HG03439 (cell line): ENCODE measurements around the gene GPC5.

Experiments used
- ATAC-seq: cut with Tn5 transposase; IDR thresholded peaks from one replicate; pipeline ENCODE4 v1.9.1; 2021; ENCODE audit warnings: mild to moderate bottlenecking, moderate library complexity; ENCODE audit not compliant: unreplicated experiment

The GPC5 gene

DNA sequence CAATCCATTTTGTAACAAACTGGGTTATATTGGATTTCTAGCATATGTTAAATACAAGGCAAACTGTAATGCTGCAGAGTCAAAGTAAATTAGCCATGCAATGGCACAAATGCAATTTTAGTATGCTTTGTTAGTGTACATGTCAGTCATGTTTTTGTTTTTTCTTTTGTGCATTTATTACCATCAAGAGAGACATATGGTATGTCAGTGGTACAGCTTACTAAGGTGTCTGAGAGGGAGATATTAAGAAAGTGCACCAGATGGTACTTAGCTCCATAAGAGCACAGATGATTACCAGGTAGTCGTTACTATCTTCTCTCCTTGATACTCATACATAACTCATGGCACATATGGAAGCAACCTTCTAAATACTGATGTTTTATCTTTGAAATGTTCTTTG is 550.3 kb downstream of the GPC5 start:
- no peak for ATAC-seq

DNA sequence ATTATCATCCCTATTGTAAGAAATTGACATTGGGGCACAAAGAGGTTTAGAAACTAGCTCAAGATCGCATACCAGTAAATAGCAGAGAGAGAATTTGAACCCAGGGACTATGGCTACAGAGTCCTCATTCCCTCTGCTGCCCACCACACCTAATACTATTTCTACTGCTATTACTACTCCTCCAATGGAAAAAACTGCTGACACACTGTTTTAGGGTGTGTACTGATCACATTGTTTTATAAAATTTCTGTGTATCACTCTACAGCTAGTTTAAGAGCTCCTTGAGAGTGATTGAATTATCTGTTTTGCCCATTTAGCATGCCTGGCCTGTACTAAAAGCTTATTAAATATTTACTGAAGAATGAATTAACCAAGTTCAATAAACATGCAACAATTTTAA is 552.4 kb downstream of the GPC5 start:
- no peak for ATAC-seq

DNA sequence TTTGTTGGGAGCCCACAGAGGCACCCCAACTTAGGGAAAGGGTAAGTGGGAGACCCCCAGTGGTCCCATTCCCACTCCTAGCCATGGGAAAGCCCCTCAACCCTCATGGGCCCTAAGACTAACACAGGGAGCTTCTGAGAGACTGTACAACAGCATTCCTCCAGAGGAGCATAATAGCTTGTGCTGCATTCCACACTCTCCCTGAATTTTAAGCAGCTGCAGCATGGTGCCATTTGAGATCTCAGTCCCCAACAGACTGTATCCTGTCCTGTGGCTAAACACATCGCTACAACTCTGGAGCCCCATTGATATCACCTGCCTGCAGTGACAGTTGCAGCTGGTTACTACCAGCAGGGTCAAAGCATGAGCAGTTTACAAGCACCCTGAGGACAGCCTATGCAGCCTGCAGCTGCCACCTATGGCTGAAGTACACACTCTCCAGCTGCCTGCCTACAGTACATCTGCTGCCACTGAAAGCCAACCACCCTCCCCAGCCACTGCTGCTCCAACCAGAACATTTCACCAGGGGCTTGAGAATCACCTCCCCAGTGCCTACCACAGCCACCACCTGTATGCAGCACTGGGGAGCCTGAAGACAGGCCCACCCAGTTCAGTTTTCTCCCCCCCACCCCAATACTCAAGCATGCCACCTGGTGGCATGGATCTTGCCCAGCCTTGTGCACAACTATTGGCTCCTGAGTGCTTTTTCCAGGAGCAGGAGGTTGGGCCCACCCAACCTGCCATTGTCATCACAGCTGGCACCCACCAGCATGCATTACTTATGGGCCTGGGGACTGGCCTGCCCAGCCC is 557.3 kb downstream of the GPC5 start:
- no peak for ATAC-seq

DNA sequence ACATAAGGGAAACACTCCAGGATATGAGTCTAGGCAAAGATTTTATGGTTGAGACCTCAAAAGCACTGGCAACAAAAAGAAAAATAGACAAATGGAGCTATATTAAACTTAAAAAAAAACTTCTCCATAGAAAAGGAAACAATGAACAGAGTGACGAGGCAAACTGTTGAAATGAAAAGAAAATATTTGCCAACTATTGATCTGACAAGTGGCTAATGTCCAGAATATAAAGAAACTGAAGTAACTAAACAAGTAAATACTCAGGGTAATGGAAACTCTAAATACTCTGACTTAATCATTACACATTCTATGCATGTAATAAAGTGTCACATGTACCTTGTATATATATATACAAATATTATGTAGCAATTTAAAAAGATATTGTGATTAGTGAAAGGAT is 562.5 kb downstream of the GPC5 start:
- ATAC-seq = no peak

DNA sequence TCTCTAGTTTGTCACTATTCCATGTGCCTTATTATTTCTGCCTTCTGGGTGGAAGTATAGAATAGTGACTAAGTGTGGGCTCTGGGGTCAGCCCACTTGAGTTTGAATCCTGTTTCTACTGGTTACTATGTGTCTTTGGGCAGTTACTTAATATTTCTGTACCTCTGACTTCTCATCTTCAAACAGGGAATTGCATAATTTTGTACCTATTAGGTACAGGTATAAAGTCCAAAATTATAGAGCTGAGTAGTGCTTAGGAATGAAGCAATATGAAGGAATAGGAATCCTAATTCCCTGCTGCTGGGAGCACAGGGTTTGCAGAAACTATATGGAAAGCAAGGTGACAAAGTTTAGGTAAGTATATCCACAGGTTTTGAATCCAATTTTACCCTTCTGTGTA is 564.5 kb downstream of the GPC5 start:
- no peak for ATAC-seq

DNA sequence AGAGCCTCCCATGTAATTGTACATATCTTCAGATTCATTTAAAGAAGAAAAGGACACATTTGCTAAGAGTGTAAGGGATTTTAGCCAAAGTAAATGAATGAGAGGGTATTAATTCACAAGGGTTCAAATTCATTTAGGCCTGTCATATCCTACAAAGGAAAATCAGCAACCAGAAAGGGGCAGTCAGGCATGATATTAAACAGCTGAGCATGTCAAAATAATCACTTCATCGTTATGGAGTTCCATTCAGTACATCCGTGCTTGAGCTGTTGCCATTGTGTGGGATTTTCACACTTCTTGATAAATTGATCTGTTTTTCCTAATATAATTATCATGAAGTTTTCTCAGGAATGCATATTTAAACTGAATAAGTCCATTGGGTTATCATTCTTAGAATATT is 567.1 kb downstream of the GPC5 start:
- no peak for ATAC-seq

DNA sequence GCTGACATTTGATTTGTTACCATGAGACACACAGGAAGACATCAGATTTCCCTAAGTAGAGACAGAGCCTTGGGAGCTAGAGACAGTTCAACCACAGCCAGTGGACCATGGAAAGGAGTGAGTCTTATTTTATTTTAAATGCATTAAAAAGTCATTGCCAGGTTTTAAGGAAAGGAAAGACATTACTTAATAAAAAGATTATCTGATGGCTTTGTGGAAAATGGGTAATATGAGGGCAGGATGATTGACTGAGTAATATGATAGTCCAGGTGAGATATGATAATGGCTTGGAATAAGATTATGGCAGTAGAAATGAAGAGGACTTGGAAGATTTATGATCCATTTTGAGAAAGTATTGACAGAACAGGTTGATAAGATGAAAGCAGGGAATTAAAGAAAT is 580.1 kb downstream of the GPC5 start:
- ATAC-seq = no peak

DNA sequence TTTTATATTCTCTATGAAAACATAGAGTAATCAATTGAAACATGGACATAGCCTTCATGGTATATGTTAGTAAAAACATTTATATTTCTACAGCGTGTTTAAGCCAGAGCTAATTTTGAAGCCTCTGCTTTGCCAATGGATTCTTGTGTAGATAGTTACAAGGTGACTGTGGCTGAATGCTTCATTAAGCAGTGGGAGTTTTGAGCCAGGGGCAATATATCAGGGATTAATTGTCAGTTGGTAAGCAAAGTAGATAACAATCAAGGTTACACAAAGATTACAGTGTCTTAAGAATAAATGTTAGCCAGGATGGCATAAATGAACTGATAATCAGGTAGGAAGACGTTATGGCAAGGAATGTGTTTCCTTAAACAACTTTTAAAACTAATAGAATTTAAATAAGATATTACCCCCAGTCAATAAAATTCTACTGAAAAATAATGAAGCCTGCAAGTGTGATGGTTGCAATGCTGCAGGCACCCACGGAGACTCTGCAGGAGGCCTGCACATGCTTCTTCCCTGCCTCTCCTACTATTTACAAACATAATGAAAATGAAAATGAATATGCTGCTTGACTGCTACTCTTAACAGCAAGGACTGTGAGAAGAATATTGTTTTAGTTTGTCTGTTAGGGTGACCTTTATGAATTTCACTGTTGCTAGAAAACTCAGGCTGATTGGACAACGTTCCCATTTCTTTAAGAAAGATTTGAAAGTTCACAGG is 588.5 kb downstream of the GPC5 start:
- no peak for ATAC-seq

DNA sequence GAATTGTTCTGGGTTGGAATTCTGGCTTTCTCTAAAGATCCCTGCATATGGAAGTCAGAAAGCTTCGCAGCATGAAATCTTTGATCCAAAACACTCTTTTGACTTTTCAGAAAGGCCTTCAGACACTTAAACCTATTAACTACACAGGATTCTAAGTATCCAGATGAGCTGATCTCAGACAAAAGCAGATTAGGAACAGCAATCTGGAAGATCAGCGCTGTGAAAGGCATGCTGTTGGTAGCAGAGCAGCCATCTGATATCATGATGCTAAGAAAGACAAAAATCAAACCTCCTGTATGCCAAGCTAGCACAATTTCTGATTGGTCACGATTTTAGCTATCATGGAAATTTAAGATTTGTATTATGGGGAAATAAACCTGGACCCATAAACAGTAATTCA is 589.9 kb downstream of the GPC5 start:
- ATAC-seq = no peak

DNA sequence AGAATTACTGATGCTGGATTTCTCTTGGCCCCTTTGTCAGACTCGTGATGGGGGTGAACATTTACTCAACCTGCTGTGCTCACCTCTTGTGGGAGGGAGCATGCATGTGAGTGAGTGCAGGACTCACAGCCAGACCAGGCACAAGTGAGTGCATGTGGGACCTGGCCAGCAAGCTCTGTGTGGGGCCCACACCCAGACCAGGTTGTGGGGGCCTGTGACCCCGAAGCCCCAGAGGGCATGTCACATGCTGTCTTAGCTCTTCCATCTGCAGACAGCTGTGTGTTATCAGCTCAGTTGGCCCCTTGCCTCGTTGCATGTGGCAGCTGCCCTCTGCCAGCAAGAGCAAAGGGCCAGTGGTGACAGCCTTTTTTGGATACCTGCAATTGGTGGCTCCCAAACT is 614.4 kb downstream of the GPC5 start:
- no peak for ATAC-seq

DNA sequence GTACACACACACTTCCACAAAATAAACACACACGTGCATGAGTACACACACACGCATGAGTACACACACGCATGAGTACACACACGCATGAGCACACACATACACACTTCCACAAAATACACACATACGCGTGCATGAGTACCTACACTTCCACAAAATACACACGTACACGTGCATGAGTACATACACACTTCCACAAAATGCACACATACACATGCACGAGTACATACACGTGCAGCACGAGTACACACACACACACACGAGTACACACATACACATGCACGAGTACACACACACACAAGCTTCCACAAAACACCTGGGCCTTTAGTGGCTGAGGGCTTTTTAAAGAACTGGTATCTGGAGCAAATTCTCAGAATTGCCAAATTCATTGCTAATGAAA is 619.3 kb downstream of the GPC5 start:
- ATAC-seq = no peak

DNA sequence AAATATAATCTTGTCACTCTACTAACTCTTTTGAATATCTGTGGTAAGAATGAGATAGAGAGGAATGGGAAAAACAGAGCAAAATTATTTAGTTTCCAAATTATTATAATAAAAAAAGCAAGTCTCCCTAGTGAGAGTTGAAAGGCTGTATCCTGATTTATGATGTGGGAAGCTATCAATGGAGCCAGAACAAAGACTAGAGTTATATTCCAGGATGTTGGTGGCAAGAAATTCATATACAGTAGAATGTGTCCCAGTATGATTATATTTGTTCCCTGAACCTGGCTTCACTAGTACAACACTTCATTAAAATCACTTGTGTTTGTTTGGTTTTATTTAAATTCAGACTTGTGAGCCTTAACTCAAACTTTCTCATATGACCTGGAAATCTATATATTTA is 630.3 kb downstream of the GPC5 start:
- ATAC-seq = no peak

DNA sequence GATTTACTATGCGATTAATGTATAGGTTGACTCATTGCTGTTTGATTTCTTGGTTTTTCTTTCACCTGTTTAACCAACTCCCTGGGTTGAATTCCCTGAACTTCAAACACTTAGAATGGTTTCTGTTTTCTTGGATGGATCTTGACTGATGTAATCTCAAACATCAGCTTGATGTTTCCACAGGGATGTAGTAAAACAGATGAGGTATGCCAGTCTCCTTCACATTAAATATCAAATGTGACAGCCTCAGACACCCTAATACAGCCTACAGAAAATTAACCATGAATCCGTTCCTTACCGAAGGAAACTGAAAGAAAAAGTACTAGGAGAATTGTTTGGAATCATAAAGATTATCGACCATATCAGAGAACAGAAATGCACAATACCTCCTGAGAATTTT is 631.2 kb downstream of the GPC5 start:
- ATAC-seq = no peak

DNA sequence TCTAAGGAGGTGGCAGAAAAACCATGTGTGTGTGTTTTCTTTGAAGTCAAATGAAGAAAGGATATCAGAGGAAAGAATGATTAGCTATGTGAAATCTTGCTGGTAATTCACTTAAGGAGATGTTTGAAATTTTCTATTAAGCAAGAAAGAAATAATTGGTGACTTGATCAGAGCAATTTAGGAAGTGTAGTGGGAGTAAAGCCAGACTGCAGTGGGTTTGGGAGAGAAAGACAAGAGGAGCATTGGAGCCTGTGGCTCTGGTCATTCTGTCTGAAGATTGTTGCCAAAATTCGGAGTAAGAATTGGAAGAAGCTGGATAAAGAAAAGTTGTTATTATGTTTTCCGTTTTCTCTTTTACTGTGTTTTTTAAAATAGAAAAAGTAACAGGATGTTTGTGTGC is 640.5 kb downstream of the GPC5 start:
- no peak for ATAC-seq

DNA sequence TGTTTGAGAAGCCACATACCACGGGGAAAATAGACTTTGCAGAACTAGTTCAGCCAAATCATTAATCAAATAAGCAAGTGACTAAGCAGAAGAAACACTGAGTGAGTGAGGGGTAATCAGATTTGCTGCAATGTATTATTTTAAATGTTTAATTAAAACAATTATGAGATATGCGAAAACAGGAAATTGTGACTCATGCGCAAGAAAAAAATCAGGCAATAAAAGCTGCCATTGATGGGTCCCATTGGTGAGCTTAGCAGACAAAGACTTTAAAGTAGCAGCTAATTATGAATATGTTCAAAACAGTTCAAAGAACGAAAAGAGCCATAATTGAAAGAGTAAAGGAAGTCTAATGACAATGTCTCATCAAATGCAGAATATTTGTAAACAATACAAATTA is 644.1 kb downstream of the GPC5 start:
- ATAC-seq = no peak

DNA sequence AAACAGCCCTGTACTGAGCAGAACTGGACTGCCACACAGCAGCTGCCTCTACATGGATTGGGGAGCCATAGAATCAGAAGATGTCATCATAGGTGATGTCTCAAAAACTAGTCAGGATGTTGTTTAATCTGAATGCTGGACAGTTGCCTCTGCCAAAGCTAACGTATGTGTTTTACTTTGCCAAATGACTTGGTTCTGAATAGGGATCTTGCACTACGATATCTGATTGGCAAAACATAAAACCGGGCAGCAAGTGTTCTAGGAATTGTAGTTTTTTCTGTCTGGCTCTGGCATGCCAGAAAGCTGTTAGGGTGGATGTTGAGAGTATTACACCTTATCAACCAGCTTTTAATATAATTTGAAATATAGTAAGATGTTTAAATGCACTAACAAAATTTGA is 645.9 kb downstream of the GPC5 start:
- no peak for ATAC-seq

DNA sequence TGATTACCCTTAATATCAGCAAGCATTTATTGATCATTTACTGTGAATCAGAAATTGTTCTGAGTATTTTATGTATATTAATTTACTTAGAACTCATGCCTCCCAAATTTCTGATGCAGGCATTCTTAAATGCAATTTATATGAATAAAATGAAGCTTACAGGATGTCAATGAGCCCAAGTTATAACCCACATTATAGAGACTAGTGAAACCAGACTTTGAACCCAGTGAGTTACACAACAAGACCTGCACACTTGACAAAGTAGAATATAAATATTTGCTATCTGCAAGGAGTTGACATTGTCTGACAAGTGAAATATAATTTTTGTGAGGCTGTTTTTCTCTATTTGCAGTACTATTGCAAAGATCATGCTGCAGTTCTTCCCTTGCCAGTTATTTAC is 656.0 kb downstream of the GPC5 start:
- no peak for ATAC-seq

DNA sequence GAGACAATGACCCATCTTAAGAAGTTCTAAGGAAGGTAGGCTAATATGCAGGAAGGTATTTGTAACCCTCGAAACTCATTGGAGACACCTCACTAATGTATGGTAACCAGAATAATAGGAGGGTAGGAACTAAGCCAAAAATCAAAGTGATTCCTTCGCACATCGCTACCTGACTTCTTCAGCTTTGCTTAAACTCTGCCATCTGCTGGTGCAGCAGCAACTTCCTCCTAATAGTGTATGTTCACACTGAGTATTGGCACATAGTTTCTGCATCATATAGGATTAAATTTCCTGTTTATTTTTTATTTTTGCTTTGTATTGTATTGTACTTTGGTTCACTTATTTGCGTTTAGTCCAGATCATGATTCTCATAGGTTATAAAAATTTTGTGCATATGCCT is 676.2 kb downstream of the GPC5 start:
- no peak for ATAC-seq

DNA sequence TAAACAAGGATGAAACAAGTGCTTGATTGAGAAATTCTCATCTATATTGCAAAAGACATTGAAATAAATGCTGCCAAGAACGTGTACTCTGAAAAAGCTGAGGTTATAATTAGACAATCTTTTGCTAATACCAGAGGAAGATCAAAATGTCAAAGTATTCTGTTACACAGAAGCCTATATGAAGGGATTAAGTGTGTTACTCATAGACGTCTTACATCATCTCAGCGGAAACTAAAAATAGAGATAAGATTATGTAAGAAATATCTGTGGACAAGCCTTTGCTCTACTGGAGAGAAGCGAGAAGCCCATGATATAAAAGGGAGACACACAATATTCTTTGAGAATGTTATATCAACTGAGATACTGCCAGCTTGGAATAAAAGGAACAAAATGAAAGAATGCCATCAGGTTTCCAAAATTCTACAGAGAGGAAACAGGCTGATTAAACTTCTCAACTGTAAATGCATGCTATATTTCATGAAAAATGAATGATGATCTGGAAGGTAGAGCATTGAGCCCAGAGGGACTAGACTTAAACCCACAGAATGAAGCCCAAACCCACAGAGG is 699.0 kb downstream of the GPC5 start:
- ATAC-seq = no peak

DNA sequence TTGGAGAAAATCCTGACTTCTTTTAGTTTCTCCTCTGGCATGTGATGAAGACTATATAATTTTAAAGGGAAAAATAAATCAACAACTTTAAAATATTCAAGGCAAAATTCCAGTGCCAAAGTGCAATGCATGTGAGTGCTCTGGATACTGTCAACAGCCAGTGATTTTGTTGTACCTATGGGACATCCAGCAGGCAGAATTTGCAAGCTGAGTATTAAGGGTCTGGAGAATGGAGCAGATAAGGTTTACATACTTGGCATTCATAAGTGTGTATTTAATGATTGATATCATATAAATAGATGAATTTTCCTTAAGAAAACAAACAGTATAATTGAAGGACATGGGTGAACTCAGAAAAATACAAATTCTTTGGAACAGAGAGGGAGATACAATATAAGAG is 703.4 kb downstream of the GPC5 start:
- no peak for ATAC-seq

DNA sequence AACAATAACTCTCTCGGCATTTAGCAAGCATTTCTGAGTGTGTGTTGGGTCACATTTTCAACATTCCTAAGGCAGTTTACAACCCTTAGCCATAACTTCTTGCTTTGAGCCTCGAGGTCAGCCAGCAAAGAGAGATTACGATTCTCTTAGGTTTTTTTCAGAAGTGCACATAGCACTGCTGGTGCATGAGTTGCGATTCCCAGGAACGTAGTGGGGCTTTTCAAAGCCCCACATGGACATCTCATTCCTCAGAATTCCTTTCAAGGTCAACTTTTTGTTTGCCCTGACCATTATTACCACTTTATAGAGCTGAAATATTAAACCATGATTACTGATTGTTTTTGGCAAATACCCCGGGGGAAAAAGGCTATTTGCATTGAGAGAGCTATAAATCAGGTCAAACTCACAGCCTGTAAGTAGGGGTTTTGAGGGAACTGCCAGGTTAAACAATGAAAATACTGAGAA is 705.3 kb downstream of the GPC5 start:
- ATAC-seq = no peak

DNA sequence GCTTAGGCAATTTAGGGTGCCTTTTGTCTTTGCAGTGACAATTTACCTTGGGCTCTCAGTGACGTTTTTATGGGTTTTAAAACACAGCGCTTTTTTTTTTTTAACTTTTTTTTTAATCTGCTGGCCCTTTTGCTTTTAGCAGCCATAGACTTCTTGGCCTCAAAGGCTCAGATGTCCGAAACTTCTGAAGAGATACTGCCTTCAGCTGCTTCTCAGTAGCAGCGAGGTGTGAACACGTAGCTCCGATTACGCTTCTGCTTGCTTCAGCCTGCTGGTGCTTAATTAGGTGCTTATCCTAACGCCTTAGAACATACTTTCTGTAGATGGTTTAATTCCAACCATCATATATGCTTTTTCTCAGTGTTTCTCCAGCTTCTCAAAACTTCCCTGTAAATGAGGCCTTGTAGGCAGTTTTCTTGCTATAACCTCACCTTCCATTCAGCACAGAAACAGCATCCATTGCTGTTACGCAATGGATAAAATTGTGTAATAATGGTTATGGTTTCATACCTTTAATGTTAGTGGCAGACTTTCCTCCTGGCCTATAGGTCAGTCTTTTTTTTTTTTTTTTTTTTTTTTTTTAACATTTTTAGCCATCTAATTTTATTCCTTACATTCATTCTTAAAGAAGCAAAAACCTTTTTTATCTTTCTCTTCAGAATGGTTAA is 723.9 kb downstream of the GPC5 start:
- no peak for ATAC-seq
